ENCODE measurements around the gene ERLIN1.

- TF ChIP-seq CTCF (IDR thresholded peaks at IDR 0.05), result no peak
- no peak for TF ChIP-seq POLR2A (IDR thresholded peaks at IDR 0.05)
- no peak for TF ChIP-seq POLR2AphosphoS5 (IDR thresholded peaks at IDR 0.05)
Measured at GRCh38 chr10:100155936-100156335, 29.9 kb downstream of the ERLIN1 start.

All from prostate gland (tissue), 2 donors.